Astrocyte of the spinal cord (primary cell): Measurements from ENCODE around the gene TNNI2.

Experiments
- DNase-seq: peaks from one replicate; pipeline ENCODE4 v3.0.0; 2011; ENCODE audit warnings: low read depth, low spot score
- H3K4me3 ChIP-seq: 2 replicates; pipeline ENCODE4 v1.5.1; 2011; ENCODE audit warnings: low read depth, mild to moderate bottlenecking, low read length, moderate library complexity
- CTCF ChIP-seq: IDR thresholded peaks from 2 replicates; pipeline ENCODE4 v1.5.1; 2012; ENCODE audit warnings: low read depth, mild to moderate bottlenecking, low read length, inconsistent platforms
- in situ Hi-C: cut with HindIII; loops from 2 replicates; pipeline ENCODE4 v1.10.0; 2017; ENCODE audit warnings: low sequenced_read_pairs

TNNI2 gene

DNA sequence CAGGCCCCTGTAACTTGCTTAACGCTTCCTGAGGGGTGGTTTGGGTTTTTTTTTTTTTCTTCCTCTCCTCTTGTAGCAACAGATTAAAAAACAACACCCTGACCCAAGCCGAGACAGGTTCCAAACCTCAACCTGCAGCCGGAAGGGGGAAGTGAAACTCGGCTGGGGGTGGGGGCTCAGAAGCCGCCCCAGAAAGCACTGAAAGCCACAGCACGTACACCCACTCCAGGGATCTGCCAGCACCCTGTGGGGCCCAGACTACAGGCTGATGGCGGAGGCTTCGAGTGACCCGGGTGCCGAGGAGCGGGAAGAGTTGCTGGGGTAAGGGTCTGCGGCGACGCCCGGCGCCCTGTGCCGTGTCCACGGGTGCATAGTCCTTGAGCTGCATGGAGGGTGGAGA lies 14.1 kb downstream of the TNNI2 start, which contains the start of gene LSP1:
TSS of gene LSP1 (plus strand) at position 208 of the 400 bp plus-strand sequence. CDS start at position 269, 61 bp downstream.
- in situ Hi-C loops, result no loop called here
- no peak for DNase-seq
- no peak for TF ChIP-seq CTCF
- H3K4me3 ChIP-seq, result no peak within 1 kb of the TSS

DNA sequence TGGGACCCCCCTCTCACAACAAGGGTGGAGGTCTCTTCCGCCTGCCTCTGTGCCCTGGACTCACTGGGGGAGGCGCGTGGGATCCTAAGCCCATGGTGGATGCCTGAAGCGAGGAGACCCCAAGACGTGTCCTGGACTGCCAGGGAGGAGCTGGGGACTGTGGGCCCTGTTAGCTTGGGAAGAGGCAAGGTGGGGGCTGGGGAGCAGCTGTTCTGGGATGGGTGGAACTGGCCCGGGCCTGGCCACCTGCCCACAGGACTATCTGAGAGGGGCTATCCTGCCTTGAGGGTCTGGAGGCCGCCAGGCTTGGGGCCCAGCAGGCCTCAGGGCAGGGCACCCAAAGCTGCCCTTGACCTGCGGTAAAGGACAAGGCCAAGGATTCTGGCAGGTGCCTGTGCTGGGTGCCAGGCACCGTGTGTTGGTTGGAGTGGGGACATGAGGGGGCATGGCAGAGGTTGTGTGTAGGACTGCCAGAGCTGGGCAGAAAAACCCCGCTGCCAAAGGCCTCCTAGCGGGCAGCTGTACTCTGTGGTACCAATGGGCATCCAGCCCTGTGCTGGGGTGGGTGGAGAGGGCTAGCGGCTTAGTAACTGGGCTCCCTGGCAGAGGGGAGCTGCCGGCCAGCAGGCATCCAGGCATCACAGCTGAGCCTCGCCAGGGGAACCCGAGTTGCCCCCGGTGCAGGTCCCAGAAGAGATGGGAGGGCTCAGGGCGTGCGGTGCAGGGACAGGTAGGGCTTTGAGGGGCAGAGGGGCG lies 14.8 kb downstream of the TNNI2 start:
- H3K4me3 ChIP-seq, result no peak overlapping the region
- in situ Hi-C loops, result no loop called here
- TF ChIP-seq CTCF, result no peak
- no peak for DNase-seq

DNA sequence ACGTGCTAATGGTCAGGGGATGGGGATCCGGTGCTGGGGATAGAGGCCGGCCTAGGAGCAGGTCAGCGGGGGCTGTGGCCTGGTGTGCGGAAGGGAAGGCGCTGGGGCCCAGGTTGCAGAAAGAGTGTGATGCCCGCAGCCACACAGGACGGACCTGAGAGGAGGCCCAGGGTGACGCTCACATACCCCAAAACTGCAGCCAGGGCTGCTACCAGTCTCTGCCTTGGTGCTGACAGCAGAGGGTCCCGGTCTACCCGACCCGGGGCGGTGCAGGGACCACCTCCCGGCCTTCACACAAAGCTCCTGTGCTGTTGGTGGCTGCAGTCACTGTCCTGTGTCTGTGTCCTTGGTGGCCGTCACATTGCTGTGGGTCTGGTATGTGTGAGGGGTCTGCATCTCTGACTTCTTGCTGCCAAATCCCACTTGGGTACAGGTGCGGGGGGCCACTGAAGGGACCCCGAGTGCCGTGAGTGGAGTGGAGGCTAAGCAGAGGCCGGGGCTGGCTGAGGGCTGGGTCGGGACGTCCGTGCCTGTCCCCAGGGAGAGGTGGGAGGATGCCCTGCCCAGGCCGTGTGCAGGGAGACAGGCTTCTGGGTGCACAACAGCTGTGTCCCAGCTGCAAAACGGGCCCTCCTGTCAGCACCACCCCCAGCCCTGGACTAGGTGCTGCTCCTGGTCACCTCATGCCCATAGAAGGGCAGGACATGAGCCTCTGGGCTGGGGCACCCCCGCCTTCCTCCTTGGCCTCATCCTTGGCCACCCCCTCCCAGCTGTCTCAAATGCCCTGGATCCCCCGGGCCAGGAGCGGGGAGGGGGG lies 15.6 kb downstream of the TNNI2 start:
- no peak for TF ChIP-seq CTCF
- H3K4me3 ChIP-seq, result no peak overlapping the region
- DNase-seq, result no peak
- in situ Hi-C loops, result no loop called here

DNA sequence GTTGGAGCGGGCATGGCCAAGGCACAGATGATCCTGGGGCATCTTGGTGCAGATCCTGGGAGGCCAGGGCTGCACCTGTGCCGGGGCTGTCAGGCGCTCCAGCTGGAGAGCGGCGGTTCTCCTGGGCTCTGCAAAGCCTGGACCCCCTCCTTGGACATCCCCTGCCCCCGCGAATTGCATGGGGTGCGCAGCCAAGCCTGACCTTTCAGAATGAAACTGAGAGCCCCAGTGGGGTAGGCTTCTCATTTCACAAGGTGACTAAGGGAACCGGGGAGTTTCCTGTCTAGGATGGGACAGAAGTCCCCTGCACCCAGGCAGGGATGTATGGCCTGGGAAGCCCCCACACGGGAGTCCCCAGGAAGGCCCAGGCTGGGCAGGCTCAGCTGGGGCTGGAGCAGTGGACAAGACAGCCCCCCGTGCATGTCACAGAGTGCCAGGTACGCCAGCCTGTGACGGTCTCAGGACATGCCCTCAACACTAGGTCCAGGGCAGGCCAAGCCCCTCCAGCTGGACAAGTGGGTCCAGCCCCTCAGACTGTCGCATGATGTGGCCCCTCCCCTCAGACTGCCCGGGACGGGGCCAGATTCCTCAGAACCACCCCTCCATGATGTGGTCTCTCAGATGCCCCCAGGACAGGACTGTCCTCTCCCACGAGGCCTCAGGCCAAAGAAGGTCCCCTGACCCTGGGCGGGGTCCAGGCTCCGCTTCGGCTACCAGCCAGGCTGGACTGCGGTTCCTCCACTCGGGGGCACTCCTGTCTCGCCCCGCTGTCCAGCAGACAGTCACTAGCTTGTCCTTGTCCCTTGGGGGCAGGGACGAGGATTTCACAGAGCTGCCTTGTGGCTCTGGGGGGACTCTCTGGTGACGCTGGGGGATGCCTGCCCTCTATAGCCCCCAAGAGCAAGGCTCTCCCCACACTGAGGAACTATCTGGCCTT lies 16.4 kb downstream of the TNNI2 start:
- in situ Hi-C loops, result no loop called here
- no peak for DNase-seq
- no peak overlapping the region for H3K4me3 ChIP-seq
- TF ChIP-seq CTCF, result no peak

- no peak overlapping the region for H3K4me3 ChIP-seq
- DNase-seq, result no peak
- TF ChIP-seq CTCF, result no peak
- in situ Hi-C loops, result no loop called here
These were observed 17.1 kb downstream of the TNNI2 start for GRCh38 chr11:1855886-1856265.
